Iris pigment epithelial cell (primary cell): ENCODE measurements around the gene PTPDC1.

ENCODE experiments used
- DNase-seq: peaks from one replicate; pipeline ENCODE4 v3.0.0-alpha.2; 2011; ENCODE audit warnings: low read depth

PTPDC1 gene, protein sequence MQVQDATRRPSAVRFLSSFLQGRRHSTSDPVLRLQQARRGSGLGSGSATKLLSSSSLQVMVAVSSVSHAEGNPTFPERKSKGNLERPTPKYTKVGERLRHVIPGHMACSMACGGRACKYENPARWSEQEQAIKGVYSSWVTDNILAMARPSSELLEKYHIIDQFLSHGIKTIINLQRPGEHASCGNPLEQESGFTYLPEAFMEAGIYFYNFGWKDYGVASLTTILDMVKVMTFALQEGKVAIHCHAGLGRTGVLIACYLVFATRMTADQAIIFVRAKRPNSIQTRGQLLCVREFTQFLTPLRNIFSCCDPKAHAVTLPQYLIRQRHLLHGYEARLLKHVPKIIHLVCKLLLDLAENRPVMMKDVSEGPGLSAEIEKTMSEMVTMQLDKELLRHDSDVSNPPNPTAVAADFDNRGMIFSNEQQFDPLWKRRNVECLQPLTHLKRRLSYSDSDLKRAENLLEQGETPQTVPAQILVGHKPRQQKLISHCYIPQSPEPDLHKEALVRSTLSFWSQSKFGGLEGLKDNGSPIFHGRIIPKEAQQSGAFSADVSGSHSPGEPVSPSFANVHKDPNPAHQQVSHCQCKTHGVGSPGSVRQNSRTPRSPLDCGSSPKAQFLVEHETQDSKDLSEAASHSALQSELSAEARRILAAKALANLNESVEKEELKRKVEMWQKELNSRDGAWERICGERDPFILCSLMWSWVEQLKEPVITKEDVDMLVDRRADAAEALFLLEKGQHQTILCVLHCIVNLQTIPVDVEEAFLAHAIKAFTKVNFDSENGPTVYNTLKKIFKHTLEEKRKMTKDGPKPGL

DNA sequence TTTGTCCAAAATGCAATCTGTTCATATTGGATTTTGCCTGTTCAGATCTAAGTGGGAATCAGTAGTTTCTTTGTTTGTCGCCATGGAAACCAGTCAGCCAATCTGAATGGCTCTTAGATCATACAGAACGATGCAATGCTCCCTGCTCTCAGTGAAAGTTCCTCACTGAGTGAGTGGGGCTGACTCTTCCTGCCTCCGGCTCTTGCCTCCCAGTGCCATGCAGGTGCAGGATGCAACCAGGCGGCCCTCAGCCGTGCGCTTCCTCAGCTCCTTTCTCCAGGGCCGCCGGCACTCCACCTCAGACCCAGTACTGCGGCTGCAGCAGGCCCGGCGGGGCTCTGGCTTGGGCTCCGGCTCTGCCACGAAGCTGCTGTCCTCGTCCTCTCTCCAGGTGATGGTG lies at the start of gene PTPDC1:
PTPDC1 (plus strand) TSS at position 151 of the 400 bp plus-strand sequence; CDS start at position 218, 67 bp downstream.
- DNase-seq = peak; percentile 64

DNA sequence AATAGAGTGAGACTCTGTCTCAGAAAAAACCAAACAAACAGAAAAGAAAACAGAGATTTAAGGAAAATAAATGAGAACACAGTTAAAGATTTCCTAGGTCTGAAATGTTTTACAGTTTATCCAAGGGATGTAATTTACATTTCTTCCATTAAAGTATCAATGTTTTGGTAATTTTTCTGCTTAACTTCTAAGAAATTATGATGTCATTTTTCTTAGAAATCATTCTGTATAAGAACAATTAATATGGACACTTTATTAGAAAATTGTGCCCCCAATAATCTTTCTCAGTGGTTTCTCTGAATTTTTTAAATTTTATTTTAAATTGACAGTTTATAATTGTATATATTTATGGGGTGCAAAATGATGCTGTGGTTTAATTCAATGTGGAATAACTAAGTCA lies 49.8 kb upstream of the PTPDC1 start:
- no peak for DNase-seq

DNA sequence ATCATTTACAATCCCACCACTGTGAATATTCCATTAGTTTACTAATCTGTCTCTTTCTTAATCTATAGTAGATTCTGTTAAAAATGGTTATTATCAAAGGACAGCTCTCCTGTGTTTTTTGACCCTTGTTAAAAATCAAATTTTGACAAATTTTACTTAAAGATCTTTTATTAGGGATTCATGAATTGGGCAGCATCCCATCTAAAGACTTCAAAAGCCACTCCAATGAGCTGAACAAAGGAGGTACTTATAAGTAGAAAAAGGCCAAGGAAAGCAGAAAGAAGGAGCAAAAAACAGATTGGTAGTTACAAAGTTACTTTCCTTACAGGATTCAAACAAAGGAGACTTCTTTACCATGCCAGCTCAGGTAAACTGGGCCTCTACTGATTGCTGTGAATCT lies 44.5 kb upstream of the PTPDC1 start:
- no peak for DNase-seq

DNA sequence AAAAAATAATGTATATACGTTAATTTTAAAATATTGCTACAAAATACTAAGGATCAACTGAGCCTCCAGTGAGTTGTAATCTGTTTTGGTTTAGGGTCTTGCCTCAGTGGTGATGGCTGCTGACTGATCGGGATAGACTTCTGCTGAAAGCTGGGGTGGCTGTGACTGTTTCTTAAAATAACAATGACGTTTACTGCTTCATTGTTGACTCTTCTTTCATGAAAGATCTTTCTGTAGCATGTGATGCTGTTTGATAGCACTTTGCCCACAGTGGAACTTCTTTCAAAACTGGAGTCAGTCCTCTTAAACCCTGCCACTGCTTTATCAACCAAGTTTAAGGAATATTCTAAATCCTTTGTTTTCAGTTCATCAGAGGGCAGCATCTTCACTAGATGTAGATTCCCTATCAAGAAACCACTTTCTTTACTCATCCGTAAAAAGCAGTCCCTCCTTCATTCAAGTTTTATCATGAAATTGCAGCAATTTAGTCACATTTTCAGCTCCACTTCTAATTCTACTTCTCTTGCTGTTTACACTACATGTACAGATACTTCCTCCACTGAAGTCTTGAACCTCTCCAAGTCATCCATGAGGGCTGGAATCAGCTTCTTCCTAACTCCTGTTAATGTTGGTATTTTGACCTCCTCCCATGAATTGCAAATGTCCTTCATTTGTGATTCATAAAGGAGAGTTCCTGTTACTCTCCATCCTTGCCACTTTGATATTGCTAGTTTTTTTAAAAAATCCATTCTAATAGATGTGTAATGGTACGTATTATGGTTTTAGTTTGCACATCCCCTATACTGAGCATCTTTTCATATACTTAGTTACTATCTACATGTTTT lies 41.5 kb upstream of the PTPDC1 start:
- DNase-seq = peak; percentile 22

DNA sequence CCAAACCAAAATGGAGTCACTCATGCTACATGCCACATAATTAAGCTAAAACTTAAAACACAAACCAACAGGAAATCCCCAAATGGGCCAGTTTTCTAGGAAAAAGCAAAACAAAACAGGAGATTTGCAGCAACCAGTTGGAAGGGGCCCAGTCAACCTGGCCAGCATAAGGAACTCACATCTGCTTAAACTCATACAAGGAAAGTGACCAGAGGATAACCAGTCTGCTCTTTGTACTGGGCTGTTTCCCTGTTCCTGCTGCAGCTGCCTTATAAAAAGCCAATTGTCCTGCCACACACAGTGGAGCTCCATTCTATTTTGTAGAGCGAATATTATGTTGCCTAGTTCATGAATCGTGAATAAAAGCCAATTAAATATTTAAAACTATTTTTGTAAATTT lies 29.5 kb upstream of the PTPDC1 start:
- DNase-seq = no peak

DNA sequence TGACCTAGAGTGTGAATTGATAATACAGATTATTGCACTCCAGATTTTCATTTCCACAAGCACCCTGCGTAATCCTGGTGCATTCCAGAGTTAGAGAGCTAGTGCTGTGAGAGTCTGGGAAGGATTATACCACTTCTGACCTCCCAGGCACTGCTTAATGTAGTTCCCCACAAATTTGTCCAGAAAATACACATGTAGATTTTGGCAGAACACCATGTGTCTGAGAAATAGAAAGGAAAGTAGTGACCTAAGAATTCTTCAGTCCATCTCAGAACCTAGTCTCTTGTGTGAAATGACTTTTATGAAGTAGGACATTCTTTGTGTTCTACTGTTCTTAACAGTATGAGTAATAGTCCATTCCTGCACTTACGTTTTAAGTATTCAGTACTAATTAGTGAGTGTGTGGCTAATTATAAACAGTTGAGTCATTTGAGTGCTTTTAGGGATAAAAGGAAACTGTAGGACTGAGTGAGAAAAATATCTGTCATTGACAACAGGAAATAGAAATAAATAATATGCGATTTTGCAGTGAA lies 27.8 kb upstream of the PTPDC1 start:
- DNase-seq = peak; percentile 94

DNA sequence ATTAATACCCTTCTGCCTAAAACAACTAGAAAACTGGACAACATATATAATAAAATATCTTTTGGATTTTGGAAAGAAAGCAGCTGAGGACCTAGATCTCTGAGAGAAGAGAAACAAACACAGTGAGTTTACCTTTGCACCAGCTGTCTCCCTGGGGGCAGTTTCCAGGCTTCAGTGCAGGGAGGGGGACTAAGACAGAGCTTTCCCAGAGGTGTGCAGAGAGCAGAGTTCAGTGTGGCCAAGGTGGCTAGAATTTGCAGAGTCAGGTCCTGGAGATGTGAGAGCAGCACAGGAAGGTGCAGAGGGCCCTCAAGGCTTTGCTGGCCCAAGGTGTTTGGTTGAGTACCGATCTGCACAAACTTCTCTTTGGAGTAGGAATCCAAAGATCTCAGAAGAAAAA lies 26.3 kb upstream of the PTPDC1 start:
- DNase-seq = no peak

DNA sequence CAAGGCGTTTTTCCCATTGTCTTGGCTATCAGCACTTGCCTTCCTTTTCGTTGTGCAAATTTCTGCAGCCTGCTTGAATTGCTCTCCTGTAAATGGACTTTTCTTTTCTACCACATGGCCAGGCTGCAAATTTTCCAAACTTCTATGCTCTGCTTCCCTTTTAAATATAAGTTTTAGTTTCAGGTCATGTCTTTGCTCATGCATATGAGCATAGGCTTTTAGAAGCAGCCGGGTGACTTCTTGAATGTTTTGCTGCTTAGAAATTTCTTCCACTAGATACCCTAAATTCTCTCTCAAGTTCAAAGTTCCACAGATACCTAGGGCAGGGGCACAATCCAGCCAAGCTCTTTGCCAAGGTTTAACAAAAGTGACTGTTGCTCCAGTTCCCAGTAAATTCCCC lies 22.4 kb upstream of the PTPDC1 start:
- DNase-seq = no peak

DNA sequence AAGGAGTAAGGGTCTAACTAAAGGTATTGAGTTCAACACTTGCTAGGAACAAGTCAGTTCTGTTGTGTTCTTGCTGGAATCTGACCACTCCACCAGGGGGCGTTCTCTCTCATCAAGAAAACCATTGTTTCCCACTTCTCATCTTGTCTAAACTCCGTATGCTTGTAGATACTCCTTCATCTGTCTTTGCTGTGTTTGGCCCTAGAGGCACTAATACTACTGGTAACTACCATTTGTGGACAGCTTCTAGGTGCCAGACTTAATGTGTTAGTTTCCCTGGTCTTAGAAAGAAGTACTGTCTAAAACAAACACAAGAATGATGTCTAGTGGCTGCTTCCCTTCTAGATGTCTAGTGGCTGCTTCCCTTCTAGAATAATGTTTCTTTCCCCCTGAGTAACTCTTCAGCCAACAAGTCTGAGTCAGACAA lies 18.7 kb upstream of the PTPDC1 start:
- DNase-seq = peak; percentile 92

DNA sequence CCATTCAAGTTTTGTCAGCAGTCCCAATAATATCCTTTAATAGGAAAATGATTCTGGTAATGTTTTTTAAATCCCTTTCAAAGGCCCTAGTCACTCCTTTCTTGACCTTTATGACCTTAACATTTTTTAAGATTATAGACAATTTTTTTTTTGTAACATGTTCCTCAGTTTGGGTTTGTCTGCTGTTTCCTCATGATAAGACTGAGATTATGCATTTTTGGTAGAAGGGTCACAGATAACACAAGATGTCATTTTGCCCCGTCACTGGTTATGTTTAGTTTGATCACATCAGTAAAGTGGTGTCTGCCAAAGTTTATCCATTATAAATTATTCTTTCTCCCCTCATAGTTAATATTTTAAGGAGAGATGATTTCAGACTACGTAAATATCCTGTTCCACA lies 16.0 kb upstream of the PTPDC1 start:
- DNase-seq = no peak

DNA sequence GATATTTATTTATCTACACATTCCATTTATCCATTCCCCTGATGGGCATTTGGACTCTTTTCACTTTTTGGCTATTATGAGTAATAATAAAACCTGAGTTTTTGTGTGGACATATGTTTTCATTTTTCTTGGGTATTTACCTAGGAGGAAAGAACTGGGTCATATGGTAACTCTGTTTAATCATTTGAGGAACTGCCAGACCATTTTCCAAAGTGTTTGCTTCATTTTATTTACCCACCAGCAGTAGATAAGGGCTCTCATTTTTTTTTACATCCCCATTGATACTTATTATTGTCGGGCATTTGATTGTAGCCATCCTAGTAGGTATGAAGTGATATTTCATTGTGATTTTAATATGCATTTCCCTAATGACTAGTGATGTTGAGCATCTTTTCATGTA lies 7.7 kb upstream of the PTPDC1 start:
- no peak for DNase-seq

DNA sequence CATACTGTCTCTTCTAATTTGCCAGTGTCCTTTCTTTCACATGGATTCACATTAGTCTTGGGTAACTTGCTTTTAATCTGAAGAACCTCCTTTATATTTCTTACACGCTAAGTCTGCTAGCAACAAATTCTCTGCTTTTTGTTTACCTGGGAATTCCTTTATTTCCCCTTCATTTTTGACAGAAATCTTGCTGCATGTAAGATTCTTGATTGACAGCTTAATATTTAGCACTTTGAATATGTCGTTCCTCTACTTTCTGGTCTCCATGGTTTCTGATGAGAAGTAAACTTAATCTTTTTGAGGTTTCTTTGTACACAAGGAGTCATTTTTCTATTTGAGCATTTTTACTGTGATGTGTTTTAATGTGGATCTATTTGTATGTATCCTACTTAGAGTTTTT lies 6.2 kb upstream of the PTPDC1 start:
- no peak for DNase-seq

DNA sequence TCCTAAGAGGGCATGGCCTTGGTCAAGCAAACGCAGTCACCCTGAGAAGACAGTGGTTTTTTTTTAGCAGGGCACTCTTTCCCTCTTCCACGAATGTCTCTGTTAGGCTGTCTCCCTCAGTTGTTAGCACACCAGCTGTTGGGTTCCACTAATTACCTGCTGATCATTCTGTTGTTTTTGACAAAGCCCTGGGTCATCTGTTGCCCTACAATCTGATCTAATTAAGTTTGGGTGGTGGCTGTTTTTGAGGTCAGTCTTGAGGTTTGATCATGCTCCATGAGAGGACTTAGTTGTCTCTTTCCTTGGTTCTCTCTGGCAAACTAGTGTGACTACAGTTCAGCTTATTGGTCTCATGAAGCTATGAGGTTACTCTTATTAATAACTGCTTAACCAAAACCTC lies 5.0 kb upstream of the PTPDC1 start:
- DNase-seq = no peak

DNA sequence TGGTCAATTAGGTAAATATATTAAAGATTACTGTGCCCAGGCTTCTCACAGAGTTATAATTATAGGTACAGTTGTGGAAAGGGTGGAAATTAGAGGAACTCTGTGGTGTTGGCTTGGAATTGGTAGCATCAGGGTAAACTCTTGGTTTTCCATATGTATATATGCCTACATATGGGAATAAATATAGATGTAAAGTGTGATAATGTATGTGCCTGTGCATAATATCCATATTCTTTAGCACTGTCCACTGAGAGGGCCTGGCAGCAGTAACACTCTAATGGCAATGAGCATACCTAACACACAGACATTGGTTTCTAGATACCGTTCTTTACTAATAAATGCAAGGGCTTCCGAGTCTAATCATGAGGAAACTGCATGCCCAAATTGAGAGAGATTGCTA lies 4.0 kb upstream of the PTPDC1 start:
- no peak for DNase-seq

DNA sequence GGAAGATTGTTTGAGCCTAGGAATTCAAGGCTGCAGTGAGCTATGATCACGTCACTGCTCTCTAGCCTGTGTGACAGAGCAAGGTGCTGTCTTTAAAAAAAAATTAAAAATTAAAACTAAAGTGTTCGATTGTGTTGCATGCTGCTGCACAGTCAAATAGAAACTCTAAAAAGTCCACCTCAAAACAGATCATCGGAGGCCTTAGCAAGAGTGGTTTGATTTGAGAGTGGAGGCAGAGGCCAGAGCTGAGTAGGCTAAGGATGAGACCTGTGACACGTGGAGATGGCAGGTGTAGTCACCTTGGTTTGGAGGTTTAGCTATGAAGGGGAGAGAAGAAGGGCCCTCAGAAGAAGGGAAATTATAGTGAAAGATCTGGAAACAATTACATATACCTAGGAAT lies 2.8 kb upstream of the PTPDC1 start:
- DNase-seq = no peak

DNA sequence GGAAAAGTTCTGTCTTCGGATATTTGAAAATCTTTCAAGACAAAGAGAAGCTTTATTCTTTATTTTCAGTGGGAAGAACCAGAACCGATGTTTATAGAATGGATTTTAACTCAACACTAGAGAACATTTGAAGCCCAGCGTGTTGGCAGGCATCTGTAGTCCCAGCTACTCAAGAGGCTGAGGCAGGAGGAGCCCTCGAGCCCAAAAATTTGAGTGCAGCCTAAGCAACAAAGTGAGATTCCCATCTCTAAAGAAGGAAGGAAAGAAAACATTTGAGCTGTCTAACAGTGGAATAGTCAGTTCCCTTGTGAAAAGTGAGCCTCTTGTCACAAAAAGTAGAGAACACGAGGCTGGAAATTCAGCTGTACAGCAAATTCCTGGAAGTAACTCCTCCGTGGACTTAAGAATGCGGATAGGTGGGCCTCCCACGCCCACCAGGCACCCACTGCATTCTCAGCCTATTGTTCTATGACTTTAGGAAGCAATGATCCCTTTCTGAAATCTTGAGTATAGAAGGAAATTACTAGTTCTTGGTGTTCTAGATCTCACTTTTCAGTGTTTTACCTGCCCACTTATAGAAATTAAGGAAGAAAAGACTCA lies 2.3 kb upstream of the PTPDC1 start:
- no peak for DNase-seq

DNA sequence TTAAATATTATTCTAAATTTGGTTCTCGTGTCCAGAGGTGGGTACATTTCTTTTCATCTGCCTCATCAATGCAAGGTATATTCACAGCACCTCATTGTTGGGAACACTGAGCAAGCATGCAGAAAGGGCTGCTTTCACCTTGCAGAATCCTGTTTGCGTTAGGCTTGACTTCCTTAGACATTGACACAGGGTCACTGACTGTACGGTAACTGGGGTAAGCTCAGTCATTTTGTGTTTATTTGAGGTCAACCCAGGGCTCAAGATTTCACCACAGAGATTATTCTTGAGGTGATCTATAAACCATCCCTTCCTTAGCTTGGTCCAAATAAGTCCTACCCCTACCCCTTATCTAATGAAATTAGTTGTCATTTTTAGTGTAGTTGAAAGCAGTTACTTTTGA lies 1.7 kb upstream of the PTPDC1 start:
- peak; percentile 9 for DNase-seq

DNA sequence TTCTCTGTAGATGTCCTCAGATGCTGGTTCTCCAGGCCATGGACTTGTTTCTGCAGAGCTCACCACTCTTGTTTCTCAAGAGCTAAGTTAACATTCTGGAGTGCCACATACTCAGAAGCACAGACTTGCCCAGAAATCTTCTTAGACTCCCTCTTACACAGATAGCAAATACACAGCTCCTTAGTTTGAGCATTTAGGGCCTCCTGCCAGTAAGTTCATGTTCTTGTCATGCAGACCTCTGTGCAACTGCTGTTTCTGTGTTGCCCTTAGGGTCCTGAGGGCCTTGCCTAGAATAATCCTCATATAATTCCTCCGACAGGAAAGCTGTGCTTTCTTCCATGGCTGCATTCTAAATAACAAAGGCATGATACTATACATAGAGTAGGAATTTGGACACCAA lies 1.3 kb upstream of the PTPDC1 start:
- peak; percentile 45 for DNase-seq

DNA sequence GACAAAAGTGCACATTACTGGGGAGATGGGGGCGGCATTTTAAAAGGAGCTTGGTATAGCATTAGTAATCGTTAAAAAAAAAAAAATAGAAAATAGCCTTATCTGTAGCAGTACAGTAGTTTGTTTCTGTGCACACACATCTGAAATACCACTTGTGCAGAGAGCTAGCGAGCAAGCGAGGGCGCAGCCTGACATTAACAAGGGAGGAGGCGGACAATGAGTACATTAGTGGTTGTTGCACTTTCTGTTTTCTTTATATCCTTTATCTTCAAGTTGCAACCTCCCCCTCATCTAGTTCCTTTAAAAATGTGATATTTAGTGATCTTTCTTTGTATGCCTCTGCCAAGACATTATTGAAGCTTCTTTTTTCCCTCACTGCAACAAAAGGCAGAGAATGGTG lies 880 bp upstream of the PTPDC1 start:
- no peak for DNase-seq

DNA sequence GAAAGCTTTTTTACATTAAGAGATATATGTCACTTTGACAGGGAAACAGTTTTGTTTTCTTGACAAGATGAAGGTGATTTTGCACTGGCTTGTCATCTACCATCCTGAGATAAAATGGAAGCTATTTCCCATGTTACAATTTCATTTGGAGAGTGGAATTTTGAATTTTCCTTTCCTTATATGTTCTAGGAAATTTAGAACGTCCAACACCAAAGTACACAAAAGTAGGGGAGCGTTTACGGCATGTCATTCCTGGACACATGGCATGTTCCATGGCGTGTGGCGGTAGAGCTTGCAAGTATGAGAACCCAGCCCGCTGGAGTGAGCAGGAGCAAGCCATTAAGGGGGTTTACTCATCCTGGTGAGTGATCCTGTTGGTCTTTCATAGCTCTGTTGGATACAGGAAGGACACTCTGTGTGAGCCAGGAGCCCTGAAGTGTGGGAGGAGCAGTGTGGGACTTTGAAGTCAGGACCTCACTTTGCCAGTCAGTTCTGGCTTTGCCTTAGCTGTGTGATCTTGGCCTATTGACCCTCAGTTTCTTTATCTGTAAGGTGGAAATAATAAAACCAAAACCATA lies 887 bp downstream of the PTPDC1 start:
- DNase-seq = peak; percentile 39
